ENCODE results near the gene CFAP99. TPM values are rescaled to one million over a fixed set of nuclear protein-coding genes. Genes with fewer than 3 reads are reported as not detected.

The CFAP99 gene
- total and polyA plus RNA-seq, 2 donors (not counting 1 experiment from before 2014, with no cell fraction given), result under 0.01 TPM; not detected in 1

DNA sequence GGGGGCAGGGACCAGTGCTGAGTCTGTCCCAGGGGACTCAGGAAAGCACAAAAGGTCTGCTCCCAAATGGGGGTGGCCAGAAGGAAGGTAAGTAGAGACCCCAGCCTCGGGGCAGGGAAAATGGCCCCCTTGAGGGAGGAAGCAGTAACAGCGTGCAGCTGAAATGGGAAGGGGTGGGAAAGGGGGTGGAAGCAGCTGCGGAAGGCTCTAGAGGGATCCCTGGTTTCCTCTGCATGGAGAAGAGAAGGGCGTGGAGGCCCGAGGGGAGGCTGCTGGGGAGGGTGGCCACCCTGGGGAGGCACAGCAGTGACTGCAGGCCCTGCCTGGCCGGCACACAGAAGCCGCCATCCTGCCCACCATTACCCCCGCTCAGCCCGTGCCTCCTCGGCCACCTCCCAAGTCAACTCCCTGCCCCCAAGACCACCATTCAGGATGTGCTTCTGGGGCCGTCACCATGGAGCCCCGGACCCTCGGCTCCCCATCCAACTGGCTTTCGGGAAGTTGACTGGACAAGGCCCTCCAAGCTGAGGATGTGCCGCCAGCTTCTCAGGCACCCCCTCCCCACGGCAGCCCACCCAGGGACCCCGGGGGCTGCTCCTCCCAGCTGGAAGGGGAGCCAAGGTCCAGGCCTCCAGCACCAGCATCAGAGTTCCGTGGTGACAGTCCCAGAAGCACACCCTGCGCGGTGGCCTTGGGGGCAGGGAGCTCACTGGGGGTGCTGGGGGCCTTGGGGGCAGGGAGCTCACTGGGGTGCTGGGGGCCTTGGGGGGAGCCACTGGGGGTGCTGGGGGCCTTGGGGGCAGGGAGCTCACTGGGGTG lies 23.6 kb downstream of the CFAP99 start:
- Histone ChIP-seq H3K27me3 (ENCODE audit: control insufficient read depth, insufficient read depth, low read length) (no peaks in the 10 kb centered on the region), H3K4me1 (ENCODE audit: control insufficient read depth, extremely low read depth, insufficient read depth, low read length) (no peaks in the 10 kb centered on the region), H3K9me3 (ENCODE audit: control insufficient read depth, insufficient read depth, low read depth, low read length) (no peaks in the 10 kb centered on the region), H3K79me2 (ENCODE audit: control insufficient read depth, insufficient read depth, low read length) (no peaks in the 10 kb centered on the region), H3K27ac (ENCODE audit: insufficient read depth, low read length) (no peak overlapping the region), H4K20me1 (ENCODE audit: control insufficient read depth, extremely low read depth, insufficient read depth, low read length) (no peaks in the 10 kb centered on the region), H3K4me3 (replicated peaks in 1 of 4; ENCODE audit: control extremely low read depth in 1 of 4, insufficient read depth in 1 of 4, low read depth in 3 of 4, low read length in 4 of 4) (no peak overlapping the region), H3K9ac (ENCODE audit: insufficient read depth, low read length) (no peak overlapping the region), H3K36me3 (ENCODE audit: control insufficient read depth, insufficient read depth, low read length) (no peaks in the 10 kb centered on the region), H3K4me2 (ENCODE audit: extremely low read depth, insufficient read depth, low read length) (no peak overlapping the region), H2AFZ (ENCODE audit: low read length) (no peak overlapping the region)
- TF ChIP-seq EZH2 (IDR thresholded peaks at IDR 0.05; ENCODE audit: low read length, missing control alignments) (no peak), CTCF (conservative IDR thresholded peaks at IDR 0.05 in 1 of 2, IDR thresholded peaks at IDR 0.05 in 1 of 2; ENCODE audit: low read depth in 1 of 2, low read length in 2 of 2) (no peak)
- DNase-seq (ENCODE audit: low read depth in 2 of 2), result no peak

GRCh38 chr4:2443061-2443730 lies 24.4 kb downstream of the CFAP99 start:
- Histone ChIP-seq H3K4me2 (ENCODE audit: extremely low read depth, insufficient read depth, low read length) (no peak overlapping the region), H3K4me1 (ENCODE audit: control insufficient read depth, extremely low read depth, insufficient read depth, low read length) (no peaks in the 10 kb centered on the region), H3K9me3 (ENCODE audit: control insufficient read depth, insufficient read depth, low read depth, low read length) (no peaks in the 10 kb centered on the region), H2AFZ (ENCODE audit: low read length) (no peak overlapping the region), H3K27me3 (ENCODE audit: control insufficient read depth, insufficient read depth, low read length) (no peaks in the 10 kb centered on the region), H3K9ac (ENCODE audit: insufficient read depth, low read length) (no peak overlapping the region), H3K36me3 (ENCODE audit: control insufficient read depth, insufficient read depth, low read length) (no peaks in the 10 kb centered on the region), H3K79me2 (ENCODE audit: control insufficient read depth, insufficient read depth, low read length) (no peaks in the 10 kb centered on the region), H3K4me3 (replicated peaks in 1 of 4; ENCODE audit: control extremely low read depth in 1 of 4, insufficient read depth in 1 of 4, low read depth in 3 of 4, low read length in 4 of 4) (no peak overlapping the region), H4K20me1 (ENCODE audit: control insufficient read depth, extremely low read depth, insufficient read depth, low read length) (no peaks in the 10 kb centered on the region), H3K27ac (ENCODE audit: insufficient read depth, low read length) (no peak overlapping the region)
- no peak for DNase-seq (ENCODE audit: low read depth in 2 of 2)
- no peak for TF ChIP-seq CTCF (conservative IDR thresholded peaks at IDR 0.05 in 1 of 2, IDR thresholded peaks at IDR 0.05 in 1 of 2; ENCODE audit: low read depth in 1 of 2, low read length in 2 of 2)
- TF ChIP-seq EZH2 (IDR thresholded peaks at IDR 0.05; ENCODE audit: low read length, missing control alignments), result no peak

DNA sequence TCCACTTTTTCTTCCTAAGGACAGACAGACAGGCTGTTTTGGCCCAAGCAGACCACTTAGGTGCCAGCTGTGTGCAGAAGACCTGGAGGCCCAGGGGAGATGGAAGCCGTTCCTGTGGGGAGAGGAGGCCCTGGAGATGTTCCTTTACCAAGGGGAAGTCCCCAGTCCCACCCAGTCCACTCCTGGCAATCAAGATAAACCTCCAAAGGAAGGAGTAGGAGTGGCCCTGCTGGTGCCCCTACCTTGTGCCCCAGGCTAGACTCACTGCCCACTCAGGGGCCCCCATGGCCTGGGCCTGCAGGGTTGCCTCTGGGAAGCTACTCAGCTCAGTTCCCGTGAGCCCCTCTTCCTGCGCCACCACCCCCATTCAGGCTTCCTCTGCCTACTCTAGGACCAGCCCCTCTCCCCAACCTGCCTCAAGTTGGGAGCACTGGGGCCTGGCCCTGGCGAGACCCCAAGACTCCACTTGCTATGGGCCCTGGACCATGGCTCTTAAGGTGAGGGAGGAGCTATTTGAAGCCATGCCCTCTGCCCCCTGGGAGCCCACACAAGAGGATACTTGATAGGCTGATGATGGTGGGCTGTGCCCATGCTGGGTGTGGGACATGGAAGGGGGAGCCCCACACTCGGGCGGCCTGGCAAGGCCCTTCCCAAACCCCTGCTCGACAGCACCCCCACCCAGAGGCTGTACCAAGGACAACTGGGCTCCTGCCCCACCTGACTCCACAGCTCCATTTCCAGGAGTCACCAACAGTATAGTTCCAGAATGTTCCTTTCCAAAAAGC lies 25.4 kb downstream of the CFAP99 start:
- Histone ChIP-seq H4K20me1 (ENCODE audit: control insufficient read depth, extremely low read depth, insufficient read depth, low read length) (no peaks in the 10 kb centered on the region), H3K9me3 (ENCODE audit: control insufficient read depth, insufficient read depth, low read depth, low read length) (no peaks in the 10 kb centered on the region), H3K4me1 (ENCODE audit: control insufficient read depth, extremely low read depth, insufficient read depth, low read length) (no peaks in the 10 kb centered on the region), H3K79me2 (ENCODE audit: control insufficient read depth, insufficient read depth, low read length) (no peaks in the 10 kb centered on the region), H3K27me3 (ENCODE audit: control insufficient read depth, insufficient read depth, low read length) (peaks cover 5% of the 10 kb centered on the region), H3K9ac (ENCODE audit: insufficient read depth, low read length) (no peak overlapping the region), H2AFZ (ENCODE audit: low read length) (no peak overlapping the region), H3K27ac (ENCODE audit: insufficient read depth, low read length) (no peak overlapping the region), H3K36me3 (ENCODE audit: control insufficient read depth, insufficient read depth, low read length) (no peaks in the 10 kb centered on the region), H3K4me2 (ENCODE audit: extremely low read depth, insufficient read depth, low read length) (no peak overlapping the region), H3K4me3 (replicated peaks in 1 of 4; ENCODE audit: control extremely low read depth in 1 of 4, insufficient read depth in 1 of 4, low read depth in 3 of 4, low read length in 4 of 4) (no peak overlapping the region)
- no peak for DNase-seq (ENCODE audit: low read depth in 2 of 2)
- TF ChIP-seq CTCF (conservative IDR thresholded peaks at IDR 0.05 in 1 of 2, IDR thresholded peaks at IDR 0.05 in 1 of 2; ENCODE audit: low read depth in 1 of 2, low read length in 2 of 2) (no peak), EZH2 (IDR thresholded peaks at IDR 0.05; ENCODE audit: low read length, missing control alignments) (no peak)

All from fibroblast of lung (primary cell).